ENCODE measurements around the gene PLA2G6. TPM values are rescaled to one million over a fixed set of nuclear protein-coding genes. Genes with fewer than 3 reads are reported as not detected.

The PLA2G6 gene
- total and polyA plus RNA-seq, 3 donors from 2014 or later, result 89.4 to 135 (median 122) TPM

GRCh38 chr22:38089474-38089851 is 92.2 kb downstream of the PLA2G6 start:
- TF ChIP-seq CTCF (IDR thresholded peaks at IDR 0.05) (no peak), POLR2A (IDR thresholded peaks at IDR 0.05) (no peak)
- no peak for DNase-seq
- WGBS, 2 donors, result 20 to 34% methylated on average over 6 to 28 of the region's 34 CpGs
- Histone ChIP-seq H3K4me1 (peaks cover 7% of the 10 kb centered on the region), H3K27me3 (no peaks in the 10 kb centered on the region), H3K9me3 (no peaks in the 10 kb centered on the region), H3K36me3 (ENCODE audit: low read depth, missing control alignments) (no peaks in the 10 kb centered on the region), H3K27ac (no peak overlapping the region), H3K4me3 (peak overlapping the region; percentile 21 to 26)
- intact Hi-C loops (cut with DNase I; ENCODE audit: low total_unique reads), result no loop called here

GRCh38 chr22:38088629-38089473 is 92.8 kb downstream of the PLA2G6 start:
- H3K9me3 ChIP-seq, result no peaks in the 10 kb centered on the region
- H3K27ac ChIP-seq, result no peak overlapping the region
- WGBS, 2 donors, result 26 to 50% methylated on average over 3 to 69 of the region's 85 CpGs
- TF ChIP-seq CTCF (IDR thresholded peaks at IDR 0.05), result no peak
- no peak for TF ChIP-seq POLR2A (IDR thresholded peaks at IDR 0.05)
- H3K36me3 ChIP-seq (ENCODE audit: low read depth, missing control alignments), result no peaks in the 10 kb centered on the region
- H3K4me1 ChIP-seq, result peaks cover 7% of the 10 kb centered on the region
- no peak for DNase-seq
- peak overlapping the region; percentile 21 to 48 for H3K4me3 ChIP-seq
- no peaks in the 10 kb centered on the region for H3K27me3 ChIP-seq
- intact Hi-C loops (cut with DNase I; ENCODE audit: low total_unique reads), result no loop called here

GRCh38 chr22:38087855-38088254 is 93.8 kb downstream of the PLA2G6 start:
- H3K27ac ChIP-seq, result no peak overlapping the region
- 82 to 89% methylated on average over 7 to 12 of the region's 12 CpGs for WGBS, 2 donors
- no peaks in the 10 kb centered on the region for H3K36me3 ChIP-seq (ENCODE audit: low read depth, missing control alignments)
- no peak for DNase-seq
- no peaks in the 10 kb centered on the region for H3K9me3 ChIP-seq
- no peaks in the 10 kb centered on the region for H3K27me3 ChIP-seq
- TF ChIP-seq CTCF (IDR thresholded peaks at IDR 0.05) (no peak), POLR2A (IDR thresholded peaks at IDR 0.05) (no peak)
- H3K4me3 ChIP-seq, result no peak overlapping the region
- H3K4me1 ChIP-seq, result peaks cover 7% of the 10 kb centered on the region
- intact Hi-C loops (cut with DNase I; ENCODE audit: low total_unique reads), result no loop called here

GRCh38 chr22:38086942-38087341 is 94.7 kb downstream of the PLA2G6 start:
- Histone ChIP-seq H3K27me3 (no peaks in the 10 kb centered on the region), H3K4me1 (peaks cover 14% of the 10 kb centered on the region), H3K4me3 (no peak overlapping the region), H3K9me3 (no peaks in the 10 kb centered on the region), H3K27ac (no peak overlapping the region), H3K36me3 (ENCODE audit: low read depth, missing control alignments) (no peaks in the 10 kb centered on the region)
- 88 to 90% methylated on average over 10 to 13 of the region's 13 CpGs for WGBS, 2 donors
- intact Hi-C loops (cut with DNase I; ENCODE audit: low total_unique reads), result no loop called here
- DNase-seq, result no peak
- no peak for TF ChIP-seq CTCF (IDR thresholded peaks at IDR 0.05)
- no peak for TF ChIP-seq POLR2A (IDR thresholded peaks at IDR 0.05)
